GM19468 (cell line): ENCODE results near the gene FUT2.

Experiments used
- ATAC-seq: cut with Tn5 transposase; IDR thresholded peaks from one replicate; pipeline ENCODE4 v1.9.1; 2021; ENCODE audit warnings: mild to moderate bottlenecking, moderate library complexity, moderate number of reproducible peaks; ENCODE audit not compliant: unreplicated experiment; ENCODE audit errors: extremely low read depth

FUT2 gene

GRCh38 chr19:48746110-48746509, 50.3 kb downstream of the FUT2 start:
- no peak for ATAC-seq

GRCh38 chr19:48746738-48747575, 51.2 kb downstream of the FUT2 start, which contains the start of gene IZUMO1:
TSS of gene IZUMO1 (minus strand) at chr19:48746909. CDS start at chr19:48745859, 1,050 bp downstream.
- no peak for ATAC-seq

GRCh38 chr19:48749571-48750198, 53.9 kb downstream of the FUT2 start:
- no peak for ATAC-seq

GRCh38 chr19:48750351-48750750, 54.6 kb downstream of the FUT2 start:
- ATAC-seq = no peak

GRCh38 chr19:48750771-48751504, 55.2 kb downstream of the FUT2 start:
- no peak for ATAC-seq

- ATAC-seq = no peak
These were observed 56.2 kb downstream of the FUT2 start for GRCh38 chr19:48751845-48752495.

- ATAC-seq = no peak
These were observed 57.0 kb downstream of the FUT2 start, which contains the start of gene FUT1 for GRCh38 chr19:48752496-48753365. TSS of gene FUT1 (minus strand) at chr19:48752641. CDS start at chr19:48751281, 1,360 bp downstream.

- no peak for ATAC-seq
These were observed 59.4 kb downstream of the FUT2 start, which contains the start of gene FGF21 for GRCh38 chr19:48755084-48755641. TSS of gene FGF21 (plus strand) at chr19:48755524. CDS start at chr19:48756237, 713 bp downstream.
